ENCODE measurements around the gene CYB561. TPM values are rescaled to one million over a fixed set of nuclear protein-coding genes. Genes with fewer than 3 reads are reported as not detected.

Gene CYB561
- total and polyA plus RNA-seq, 9 of the 15 experiments (the other 6 are each of a cell fraction or from before 2014, with no cell fraction given): 4.0 to 30.8 (median 17.4) TPM

- TF ChIP-seq DEAF1 (CRISPR knock-in tag; IDR thresholded peaks at IDR 0.05): peak; percentile 36; the same call in 1 of the 2 replicates
- TF ChIP-seq PBX2 (CRISPR knock-in tag; IDR thresholded peaks at IDR 0.05; ENCODE audit: low read depth): no peak
- TF ChIP-seq PBX2 (tag; conservative IDR thresholded peaks at IDR 0.05; ENCODE audit: low read depth): 0 out of 2 replicates have a peak, but pooled peaks have one; percentile 20
- peak; percentile 96 for TF ChIP-seq ZNF395 (CRISPR knock-in tag; IDR thresholded peaks at IDR 0.05)
- peak; percentile 78 for TF ChIP-seq ZNF239 (CRISPR knock-in tag; IDR thresholded peaks at IDR 0.05)
- TF ChIP-seq NFIC (IDR thresholded peaks at IDR 0.05): no peak
- no peak for TF ChIP-seq NR2C1 (IDR thresholded peaks at IDR 0.05)
- peak; percentile 91 for TF ChIP-seq NR2C1 (tag; IDR thresholded peaks at IDR 0.05)
- peak; percentile 97 for TF ChIP-seq ZNF583 (CRISPR knock-in tag; IDR thresholded peaks at IDR 0.05)
- TF ChIP-seq IFI16 (CRISPR knock-in tag; IDR thresholded peaks at IDR 0.05): peak; percentile 78; the same call in 1 of the 2 replicates
- peak in 1 of 2 experiments; percentile 69; a peak in 2 of 4 replicates for TF ChIP-seq MAZ (CRISPR knock-in tag; conservative IDR thresholded peaks at IDR 0.05 in 1 of 2, IDR thresholded peaks at IDR 0.05 in 1 of 2)
- TF ChIP-seq CBFA2T3 (IDR thresholded peaks at IDR 0.05): no peak
- peak; percentile 67 for TF ChIP-seq STAT5B (CRISPR knock-in tag; IDR thresholded peaks at IDR 0.05)
- peak in 1 of 2 experiments; percentile 90; a peak in 2 of 4 replicates for TF ChIP-seq TEAD1 (CRISPR knock-in tag; IDR thresholded peaks at IDR 0.05)
- TF ChIP-seq ZNF699 (CRISPR knock-in tag; IDR thresholded peaks at IDR 0.05; ENCODE audit: insufficient replicate concordance): peak; percentile 62
- no peak for TF ChIP-seq POLR2AphosphoS2 (IDR thresholded peaks at IDR 0.05; ENCODE audit: low read length)
- peak; percentile 83 for TF ChIP-seq HINFP (tag; conservative IDR thresholded peaks at IDR 0.05; ENCODE audit: low read depth)
- peak; percentile 97 for TF ChIP-seq ZNF175 (CRISPR knock-in tag; IDR thresholded peaks at IDR 0.05; ENCODE audit: low read depth)
- no peak for TF ChIP-seq CREBBP (IDR thresholded peaks at IDR 0.05; ENCODE audit: low read depth, low read length)
- TF ChIP-seq ZNF75A (CRISPR knock-in tag; IDR thresholded peaks at IDR 0.05): peak; percentile 71; the same call in 1 of the 2 replicates
- no peak for TF ChIP-seq GABPB1 (CRISPR knock-in tag; IDR thresholded peaks at IDR 0.05)
- no peak for TF ChIP-seq ADNP (tag; IDR thresholded peaks at IDR 0.05)
- TF ChIP-seq HSF4 (CRISPR knock-in tag; IDR thresholded peaks at IDR 0.05; ENCODE audit: borderline replicate concordance): peak; percentile 86; the same call in 1 of the 2 replicates
- no peak for TF ChIP-seq KDM2B (CRISPR knock-in tag; IDR thresholded peaks at IDR 0.05)
These were observed 13.9 kb upstream of the CYB561 start (continued) for GRCh38 chr17:63460018-63460417.
